ENCODE results near the gene ANAPC10.

DNA sequence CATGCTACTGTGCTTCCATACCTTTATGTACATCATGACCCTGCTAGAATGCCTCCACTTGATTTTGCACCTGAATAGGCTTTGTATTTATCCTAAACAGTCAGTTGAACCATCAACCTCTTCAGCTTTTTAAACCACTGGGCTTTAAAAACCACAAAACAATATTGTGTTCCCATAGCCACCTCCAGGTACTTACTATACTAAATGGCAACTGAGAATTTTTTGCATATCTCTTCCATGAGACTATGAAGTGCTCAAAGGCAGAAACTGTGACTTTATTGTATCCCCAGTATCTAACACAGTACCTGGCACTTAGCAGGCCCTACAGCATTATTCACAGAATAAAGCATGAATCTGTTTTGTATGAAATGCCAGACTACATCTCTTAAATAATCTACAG, 39.7 kb downstream of the ANAPC10 start:
- TF ChIP-seq, protein P1, sequence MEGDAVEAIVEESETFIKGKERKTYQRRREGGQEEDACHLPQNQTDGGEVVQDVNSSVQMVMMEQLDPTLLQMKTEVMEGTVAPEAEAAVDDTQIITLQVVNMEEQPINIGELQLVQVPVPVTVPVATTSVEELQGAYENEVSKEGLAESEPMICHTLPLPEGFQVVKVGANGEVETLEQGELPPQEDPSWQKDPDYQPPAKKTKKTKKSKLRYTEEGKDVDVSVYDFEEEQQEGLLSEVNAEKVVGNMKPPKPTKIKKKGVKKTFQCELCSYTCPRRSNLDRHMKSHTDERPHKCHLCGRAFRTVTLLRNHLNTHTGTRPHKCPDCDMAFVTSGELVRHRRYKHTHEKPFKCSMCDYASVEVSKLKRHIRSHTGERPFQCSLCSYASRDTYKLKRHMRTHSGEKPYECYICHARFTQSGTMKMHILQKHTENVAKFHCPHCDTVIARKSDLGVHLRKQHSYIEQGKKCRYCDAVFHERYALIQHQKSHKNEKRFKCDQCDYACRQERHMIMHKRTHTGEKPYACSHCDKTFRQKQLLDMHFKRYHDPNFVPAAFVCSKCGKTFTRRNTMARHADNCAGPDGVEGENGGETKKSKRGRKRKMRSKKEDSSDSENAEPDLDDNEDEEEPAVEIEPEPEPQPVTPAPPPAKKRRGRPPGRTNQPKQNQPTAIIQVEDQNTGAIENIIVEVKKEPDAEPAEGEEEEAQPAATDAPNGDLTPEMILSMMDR (IDR thresholded peaks at IDR 0.05) = no peak
- TF ChIP-seq POLR2A (IDR thresholded peaks at IDR 0.05) = no peak
- TF ChIP-seq EP300 (IDR thresholded peaks at IDR 0.05) = no peak

Data from gastroesophageal sphincter (tissue), 3 donors.